Middle frontal gyrus (tissue), 1 donor: Measurements from ENCODE around the gene HDAC7.

Experiments used
- DNase-seq: peaks from one replicate; pipeline ENCODE4 v3.0.0-alpha.2; 2015; ENCODE audit warnings: low spot score; ENCODE audit errors: extremely low spot score

Gene HDAC7

DNA sequence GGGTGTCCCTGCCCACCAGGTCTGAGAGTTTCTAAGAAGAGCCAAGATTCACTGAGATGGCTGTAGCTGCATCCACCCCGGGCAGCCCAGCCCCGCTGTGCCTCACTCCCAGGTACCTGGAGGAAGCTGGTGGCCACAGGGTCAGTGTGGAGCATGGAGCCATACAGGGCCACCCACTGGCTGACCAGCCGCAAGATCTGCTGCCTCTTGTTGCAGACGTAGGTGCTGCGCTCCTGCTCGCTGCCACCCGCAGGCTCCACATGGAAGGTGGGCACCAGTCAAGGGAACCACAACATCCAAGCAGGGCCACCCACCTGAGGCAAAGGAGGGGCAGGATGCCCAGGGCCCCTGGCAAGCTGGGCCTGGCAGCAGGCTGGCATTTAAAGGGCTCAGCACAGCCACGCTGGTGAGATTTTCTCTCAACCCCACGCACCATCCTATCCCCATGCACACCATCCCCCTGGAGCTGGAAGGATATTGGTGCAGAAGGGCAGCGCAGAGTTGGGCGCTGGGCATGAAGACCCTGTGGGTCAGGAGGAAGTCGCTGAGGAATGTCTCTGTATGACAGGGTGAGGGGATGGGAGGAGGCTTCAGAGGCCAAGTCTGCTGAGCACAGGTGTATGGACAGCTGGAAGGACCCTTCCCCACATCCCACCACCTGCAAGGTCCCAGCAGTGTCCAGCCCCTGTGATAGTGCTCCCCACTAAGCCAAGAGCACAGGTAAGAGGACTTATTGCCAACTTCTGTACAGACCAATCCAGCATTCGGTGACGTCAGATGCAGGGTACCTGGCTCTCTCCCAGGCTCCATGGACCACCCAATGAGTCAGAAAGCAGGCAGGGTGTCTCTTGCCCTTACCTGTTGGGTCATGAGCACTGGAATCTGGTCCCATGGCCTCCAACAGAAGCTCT is 71.9 kb downstream of the HDAC7 start:
- no peak for DNase-seq

- DNase-seq, result no peak
These were observed 72.6 kb downstream of the HDAC7 start for GRCh38 chr12:47747126-47747525.

GRCh38 chr12:47746523-47746922 is 73.2 kb downstream of the HDAC7 start:
- no peak for DNase-seq

GRCh38 chr12:47746073-47746472 is 73.6 kb downstream of the HDAC7 start:
- DNase-seq, result no peak

DNA sequence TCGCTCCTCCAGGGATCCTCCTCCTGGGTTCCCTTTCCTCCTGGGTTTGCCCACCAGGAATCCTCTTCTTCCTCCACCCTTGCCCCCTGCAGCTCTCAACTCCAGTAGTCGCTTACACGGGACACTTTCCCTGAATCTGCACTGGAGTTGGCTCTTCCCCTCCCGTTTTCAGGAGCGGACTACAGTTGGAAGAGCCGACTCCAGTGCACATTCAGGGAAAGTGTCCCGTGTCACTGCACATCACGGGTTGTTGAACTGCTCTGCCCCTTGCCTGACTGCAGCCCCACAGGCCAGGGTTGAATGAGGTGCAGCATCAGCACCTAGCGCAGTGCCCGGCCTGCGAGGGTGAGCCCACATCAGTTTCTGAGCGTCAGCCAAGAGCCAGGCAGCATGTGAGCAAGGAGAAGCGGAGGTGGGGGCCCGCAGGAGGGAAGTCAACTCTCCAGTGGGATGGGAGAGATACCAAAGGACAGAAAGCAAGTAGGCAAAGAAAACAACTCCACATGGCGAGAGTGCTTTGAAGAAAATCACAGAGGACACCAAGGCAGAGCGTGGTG is 74.1 kb downstream of the HDAC7 start:
- DNase-seq, result no peak

- DNase-seq, result no peak
These were observed 74.8 kb downstream of the HDAC7 start for GRCh38 chr12:47744778-47745436.

GRCh38 chr12:47744005-47744651 is 75.6 kb downstream of the HDAC7 start:
- DNase-seq, result no peak

DNA sequence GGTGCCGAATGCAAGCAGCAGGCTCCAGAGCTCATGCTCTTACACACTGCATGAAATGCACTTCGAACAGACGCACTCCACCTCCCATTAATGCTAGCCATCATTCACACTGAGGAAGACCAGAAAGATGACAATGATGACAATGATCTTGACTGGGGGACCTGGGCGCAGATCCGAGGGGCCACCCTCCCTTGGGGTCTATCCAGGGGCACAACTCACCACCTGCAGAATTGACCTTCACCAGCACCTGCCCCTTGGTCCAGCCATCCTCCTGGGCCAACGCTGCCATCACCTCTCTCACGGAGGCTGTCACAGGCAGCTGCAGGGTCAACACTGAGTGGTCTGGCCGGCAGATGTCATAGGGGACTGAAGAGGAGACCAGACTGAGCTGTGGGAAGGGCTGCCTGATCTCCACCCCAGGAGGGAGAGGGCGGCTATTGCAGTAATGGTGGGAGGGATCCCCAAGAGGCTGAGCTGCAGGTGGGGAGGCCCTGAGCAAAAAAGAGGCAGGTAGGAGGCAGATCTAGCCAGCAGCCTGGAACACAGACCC is 76.3 kb downstream of the HDAC7 start:
- no peak for DNase-seq

- DNase-seq, result no peak
These were observed 77.4 kb downstream of the HDAC7 start for GRCh38 chr12:47742253-47742825.

- DNase-seq, result peak; percentile 86
These were observed 78.4 kb downstream of the HDAC7 start for GRCh38 chr12:47741340-47741703.

DNA sequence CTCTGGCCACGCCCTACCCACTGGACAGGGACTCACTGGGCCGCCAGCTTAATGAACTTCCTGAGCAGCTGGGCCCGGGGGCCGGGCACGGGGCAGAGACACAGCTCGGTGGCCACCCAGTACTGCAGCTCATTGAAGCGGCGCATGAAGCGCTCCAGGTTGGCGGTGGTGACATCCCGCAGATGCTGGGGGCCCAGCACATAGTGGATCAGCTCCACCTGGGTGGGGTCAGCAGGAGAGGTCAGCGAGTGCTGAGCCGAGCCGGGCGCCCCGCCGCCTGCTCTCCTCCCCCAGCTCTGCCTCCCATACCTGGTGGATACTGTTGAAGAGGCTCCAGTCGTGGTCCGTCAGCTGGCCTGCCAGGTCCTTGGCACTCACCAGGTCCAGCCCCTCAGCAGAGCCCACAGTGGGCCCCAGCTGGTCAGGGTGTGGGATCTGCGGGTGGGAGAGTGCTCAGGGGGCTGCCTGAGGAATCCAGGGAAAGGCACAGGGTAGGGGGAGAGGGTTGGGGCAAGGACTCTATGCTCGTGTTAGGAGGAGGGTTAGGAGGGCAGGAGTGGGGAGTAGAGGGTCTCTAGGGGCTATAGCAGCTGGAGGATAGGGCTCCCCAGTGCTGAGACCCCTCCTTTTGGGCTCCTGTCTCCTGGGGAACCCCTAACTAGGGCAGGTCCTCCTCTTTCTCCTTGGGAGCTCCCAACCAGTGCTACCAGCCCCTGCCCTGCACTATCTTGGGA is 78.9 kb downstream of the HDAC7 start:
- DNase-seq, result no peak

DNA sequence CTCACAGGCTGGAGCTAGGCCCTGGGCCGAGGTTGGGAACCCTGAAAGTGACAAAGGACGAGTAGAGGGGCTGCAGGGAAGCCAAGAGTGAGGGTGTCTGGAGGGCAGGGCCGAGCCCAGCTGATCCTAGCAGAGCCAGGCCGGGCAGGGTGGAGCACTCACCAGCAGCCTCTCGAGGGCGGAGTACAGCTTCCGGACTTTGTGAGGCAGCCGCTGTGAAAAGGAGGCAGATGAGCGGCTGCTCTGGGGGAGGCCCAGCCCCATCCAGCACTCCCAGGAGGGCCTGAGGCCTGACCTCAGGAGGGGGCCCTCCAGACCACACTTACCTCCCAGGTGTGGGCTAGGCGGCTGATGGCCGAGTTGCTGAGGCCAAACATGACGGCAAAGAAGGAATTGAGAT is 79.7 kb downstream of the HDAC7 start:
- no peak for DNase-seq

DNA sequence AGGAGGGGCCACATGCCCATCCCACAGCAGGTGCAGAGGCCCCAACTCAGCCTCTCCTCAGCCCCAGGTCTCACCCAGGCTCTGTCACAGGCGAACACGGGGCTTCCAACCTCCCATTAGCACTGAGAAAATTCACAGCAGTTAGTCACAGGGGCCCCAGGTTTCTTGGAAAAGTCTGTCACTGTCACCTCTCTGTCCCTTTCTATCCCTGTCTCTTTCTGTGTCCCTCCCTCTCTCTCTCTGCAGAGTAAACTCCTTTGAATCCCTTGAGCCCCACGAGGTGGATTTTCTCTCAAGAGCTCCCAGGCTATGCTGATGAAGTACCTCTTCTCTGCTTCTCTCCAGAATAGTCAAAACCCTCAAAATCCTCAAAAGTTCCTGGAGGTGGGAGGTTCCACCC is 80.4 kb downstream of the HDAC7 start:
- DNase-seq, result no peak

DNA sequence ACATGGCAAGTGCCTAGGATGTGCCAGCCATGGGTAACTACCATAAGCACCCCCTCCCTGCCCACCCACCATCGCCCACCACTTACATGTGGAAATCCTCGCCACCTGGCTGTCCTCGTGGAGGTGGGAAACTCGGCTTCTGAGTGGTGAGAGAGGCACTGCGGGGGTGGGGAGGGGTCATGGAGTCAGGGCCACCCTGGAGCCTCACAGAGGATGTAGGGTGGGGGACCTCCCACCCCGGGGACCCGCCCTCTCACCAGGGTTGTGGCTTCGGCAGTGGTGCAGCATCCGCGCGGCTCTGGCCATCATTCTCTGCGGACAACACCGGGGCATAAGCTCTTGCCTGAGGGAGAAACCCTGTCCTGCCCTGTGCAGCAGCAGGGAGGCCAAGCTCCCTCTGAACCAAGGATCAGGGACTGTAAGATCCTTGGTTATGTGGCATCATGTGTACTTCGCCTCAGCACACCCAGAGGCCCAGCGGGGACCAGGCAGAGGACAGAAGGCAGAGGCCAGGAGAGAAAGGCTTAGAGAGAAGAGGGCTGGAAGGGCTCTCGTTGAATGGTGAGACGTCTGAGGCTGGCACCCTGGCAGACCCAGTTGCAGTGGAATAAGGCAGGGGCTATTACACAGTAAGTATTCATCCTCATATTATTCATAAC is 81.6 kb downstream of the HDAC7 start:
- DNase-seq, result no peak

GRCh38 chr12:47736877-47737676 is 82.6 kb downstream of the HDAC7 start:
- DNase-seq, result peak; percentile 65

DNA sequence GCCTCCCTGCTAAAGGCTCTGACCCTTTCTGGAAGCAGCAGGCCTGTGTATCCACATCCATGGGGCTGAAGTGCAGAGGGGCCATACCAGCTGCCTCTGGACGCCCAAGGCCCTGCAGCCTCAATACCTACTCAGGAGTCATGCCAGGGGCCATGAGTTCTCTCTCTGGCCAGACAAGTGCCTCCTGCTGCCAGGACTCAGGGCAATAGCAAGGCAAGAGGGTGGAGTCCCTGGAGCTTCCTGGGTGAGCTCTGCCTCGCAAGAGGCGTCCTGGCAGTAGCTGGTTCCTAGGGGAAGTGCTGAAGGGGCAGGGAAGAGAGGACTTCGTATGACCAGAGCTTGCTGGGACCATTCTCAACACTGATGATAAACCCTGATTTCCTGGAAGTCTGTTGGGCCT is 83.5 kb downstream of the HDAC7 start:
- DNase-seq, result no peak

- DNase-seq, result no peak
These were observed 84.1 kb downstream of the HDAC7 start for GRCh38 chr12:47735649-47736048.

DNA sequence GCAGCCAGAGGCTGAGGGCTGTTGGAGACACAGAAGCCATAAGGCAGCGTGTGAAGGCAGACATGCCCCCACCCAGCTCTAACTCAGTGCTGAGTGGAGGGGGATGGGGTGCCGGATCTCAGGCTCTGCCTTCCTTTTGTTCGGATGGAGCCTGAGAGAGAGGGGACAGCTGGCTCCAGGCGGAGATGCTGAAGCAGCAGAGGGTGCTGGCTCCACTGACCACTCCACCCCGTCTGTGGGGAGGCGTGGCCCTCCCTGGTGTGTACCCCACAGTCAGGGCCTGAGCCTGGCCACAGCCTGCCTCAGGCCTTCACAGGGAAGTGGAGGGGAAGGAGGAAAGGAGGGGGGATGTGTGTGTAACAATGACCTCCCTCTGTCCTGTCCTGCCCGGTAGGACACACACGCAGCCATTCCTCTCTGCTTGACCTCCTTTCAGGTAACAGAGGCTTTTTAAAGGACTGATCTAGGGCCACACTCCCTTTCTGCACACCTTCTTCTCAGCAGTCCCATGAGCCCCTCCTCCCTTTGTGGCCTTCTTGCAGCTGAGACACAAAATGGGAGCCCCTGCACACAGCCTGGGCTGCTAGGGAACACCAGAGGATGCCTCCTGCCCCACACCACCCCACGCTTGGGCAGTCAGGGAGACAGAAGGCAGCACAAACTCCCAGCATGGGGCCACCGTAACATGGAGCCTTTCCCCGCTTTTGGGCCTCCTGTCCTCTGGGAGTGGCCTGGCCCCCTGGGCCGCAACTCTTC is 84.8 kb downstream of the HDAC7 start:
- DNase-seq, result no peak

DNA sequence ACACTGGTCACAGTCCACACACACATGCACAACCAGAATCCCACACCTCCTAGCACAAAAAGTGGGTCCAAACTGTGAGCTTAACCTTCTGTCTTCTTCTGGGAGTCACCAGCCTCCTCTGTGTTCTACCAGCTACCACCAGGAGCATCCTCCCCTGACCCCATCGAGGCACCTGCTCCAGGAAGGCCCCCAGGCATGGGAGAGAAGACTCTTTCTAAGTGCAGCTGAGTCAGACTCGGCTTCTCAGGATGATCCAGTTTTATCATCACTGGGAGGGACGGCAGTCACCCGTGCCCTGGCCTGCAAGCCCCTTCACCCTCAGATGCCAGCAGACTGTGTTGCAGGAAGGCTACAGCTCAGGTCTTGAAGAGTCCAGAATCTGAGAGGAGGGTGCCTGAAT is 86.6 kb downstream of the HDAC7 start:
- no peak for DNase-seq
